Esophagus muscularis mucosa (tissue), 4 donors: Measurements from ENCODE around the gene TAF3. TPM values are rescaled to one million over a fixed set of nuclear protein-coding genes. Genes with fewer than 3 reads are reported as not detected.
A peak's percentile ranks its signal among the peaks of the same experiment; 100 is the strongest.

Experiments
- DNase-seq: peaks from one replicate; pipeline ENCODE4 v3.0.0-alpha.2; 2017; ENCODE audit errors: extremely low spot score
- H3K27ac ChIP-seq, 4 donors: fragments of 200-600 bp; sonication (generic); replicated peaks in 1 of 4; 1 replicate in 3 of 4; 2 replicates in 1 of 4; pipeline ENCODE4 v1.5.1; 2016 to 2019; ENCODE audit warnings: mild to moderate bottlenecking in 1 of 4
- H3K27me3 ChIP-seq, 4 donors: fragments of 200-600 bp; sonication (generic); one replicate each; pipeline versions ENCODE4 v1.5.1 to v1.6.0; 2016 to 2019
- H3K36me3 ChIP-seq, 4 donors: fragments of 200-600 bp; sonication (generic); one replicate each; pipeline ENCODE4 v1.5.1; 2016 to 2019
- H3K4me1 ChIP-seq, 4 donors: fragments of 200-600 bp; sonication (generic); one replicate each; pipeline ENCODE4 v1.5.1; 2016 to 2019
- H3K4me3 ChIP-seq, 4 donors: fragments of 200-600 bp; sonication (generic); 1 replicate in 2 of 4; 2 replicates in 2 of 4; pipeline ENCODE4 v1.5.1; 2016 to 2019; ENCODE audit warnings: mild to moderate bottlenecking in 4 of 4, moderate library complexity in 1 of 4
- H3K9me3 ChIP-seq, 4 donors: fragments of 200-600 bp; sonication (generic); 1 replicate in 3 of 4; 2 replicates in 1 of 4; pipeline ENCODE4 v1.5.1; 2016 to 2019
- CTCF ChIP-seq, 3 experiments: fragments of 200-600 bp in 2 of 3; fragments of 450-650 bp in 1 of 3; sonication (generic) in 2 of 3; IDR thresholded peaks; one replicate each; pipeline ENCODE4 v1.5.1; 2017 to 2019; ENCODE audit warnings: antibody characterized with exemption in 3 of 3, mild to moderate bottlenecking in 2 of 3, moderate library complexity in 1 of 3
- EP300 ChIP-seq: sonication (generic); formaldehyde crosslinking; IDR thresholded peaks from one replicate; pipeline ENCODE4 v1.6.1; 2017; ENCODE audit warnings: antibody characterized with exemption
- POLR2A ChIP-seq: fragments of 450-650 bp; IDR thresholded peaks from one replicate; pipeline ENCODE4 v1.6.1; 2017; ENCODE audit warnings: antibody characterized with exemption, moderate library complexity, mild to moderate bottlenecking, low read depth
- POLR2AphosphoS5 ChIP-seq, 2 donors: sonication (generic); formaldehyde crosslinking; IDR thresholded peaks; one replicate each; pipeline ENCODE4 v1.6.1; 2017; ENCODE audit warnings: antibody characterized with exemption in 2 of 2
- WGBS: methylation state at CpG from one replicate; pipeline ENCODE4 v1.1.5; 2018; 5-methylcytosine and 5-hydroxymethylcytosine counted together
- intact Hi-C: fragments of 100-400 bp; cut with DNase I; formaldehyde crosslinking; loops from one replicate; pipeline ENCODE4 v1.15.1; 2023
- total RNA-seq, 4 donors: library from RNA; depleted of rRNA; stranded (reverse); fragments of >200 nt; gene quantifications; one replicate each; pipeline versions ENCODE4 v1.1.0 to v1.2.1, GENCODE V29; 2016

Gene TAF3
- total RNA-seq, 4 donors from 2014 or later, result 8.8 to 11.2 (median 10.7) TPM

GRCh38 chr10:7787150-7787856 is 31.0 kb upstream of the TAF3 start:
- intact Hi-C loops, result no loop called here
- H3K9me3 ChIP-seq, result no peaks in the 10 kb centered on the region
- H3K27me3 ChIP-seq, result no peaks in the 10 kb centered on the region
- peak overlapping the region; percentile 78 to 90 (median 88) for H3K27ac ChIP-seq
- peak overlapping the region; percentile 85 to 97 (median 94) for H3K4me3 ChIP-seq
- peaks cover 43 to 69% (median 64%) of the 10 kb centered on the region in 4 donors for H3K4me1 ChIP-seq
- 6% methylated on average over 7 of the region's 26 CpGs for WGBS
- H3K36me3 ChIP-seq, result peaks cover 0 to 6% (median 2%) of the 10 kb centered on the region in 4 donors
- TF ChIP-seq CTCF (IDR thresholded peaks at IDR 0.05), result no peak
- TF ChIP-seq POLR2A, result no peak
- TF ChIP-seq POLR2AphosphoS5 (IDR thresholded peaks at IDR 0.05), result no peak
- TF ChIP-seq EP300, result no peak
- no peak for DNase-seq

GRCh38 chr10:7787857-7788638 is 30.3 kb upstream of the TAF3 start, which contains the start of the genes ATP5F1C and KIN:
ATP5F1C (plus strand) TSS chr10:7788177; CDS start chr10:7788208, 31 bp downstream.
KIN (minus strand) TSS chr10:7787993; CDS start chr10:7787933, 60 bp downstream.
- 0% methylated on average over 17 of the region's 59 CpGs for whole genome bisulfite sequencing
- Histone ChIP-seq H3K4me3 (peak within 1 kb of the TSS; percentile 85 to 97 (median 94)), H3K9me3 (no peaks in the 10 kb centered on the region), H3K27me3 (no peaks in the 10 kb centered on the region), H3K4me1 (peaks cover 50 to 76% (median 72%) of the 10 kb centered on the region in 4 donors), H3K27ac (peak within 1 kb of the TSS; percentile 87 to 90 (median 88)), H3K36me3 (peaks cover 0 to 7% (median 2%) of the 10 kb centered on the region in 4 donors)
- TF ChIP-seq CTCF (IDR thresholded peaks at IDR 0.05) (no peak), POLR2A (peak; percentile 70), EP300 (no peak), POLR2AphosphoS5 (IDR thresholded peaks at IDR 0.05) (peak; percentile 93 to 95)
- intact Hi-C loops, result loop anchor here (2.0 kb wide), 1 partner anchor 31 kb away; the partner anchor contains the start of gene TAF3
- peak; percentile 98 for DNase-seq

- no peak for TF ChIP-seq POLR2A
- TF ChIP-seq EP300, result no peak
- TF ChIP-seq POLR2AphosphoS5 (IDR thresholded peaks at IDR 0.05), result no peak
- no peak for TF ChIP-seq CTCF (IDR thresholded peaks at IDR 0.05)
- Histone ChIP-seq H3K36me3 (peaks cover 0 to 8% (median 2%) of the 10 kb centered on the region in 4 donors), H3K27me3 (no peaks in the 10 kb centered on the region), H3K27ac (peak overlapping the region; percentile 87 to 90 (median 88)), H3K4me3 (peak overlapping the region; percentile 85 to 97 (median 94)), H3K9me3 (no peaks in the 10 kb centered on the region), H3K4me1 (peaks cover 54 to 83% (median 77%) of the 10 kb centered on the region in 4 donors)
- intact Hi-C loops, result loop anchor here (2.0 kb wide), 1 partner anchor 30 kb away; the partner anchor contains the start of gene TAF3
- 4% methylated on average over 14 of the region's 25 CpGs for WGBS
- no peak for DNase-seq
These were observed 29.5 kb upstream of the TAF3 start for GRCh38 chr10:7788639-7789286.

- peak overlapping the region; percentile 85 to 97 (median 94) for H3K4me3 ChIP-seq
- DNase-seq, result no peak
- peaks cover 54 to 90% (median 81%) of the 10 kb centered on the region in 4 donors for H3K4me1 ChIP-seq
- no peaks in the 10 kb centered on the region for H3K9me3 ChIP-seq
- peaks cover 0 to 8% (median under 1%) of the 10 kb centered on the region in 4 donors for H3K36me3 ChIP-seq
- H3K27me3 ChIP-seq, result no peaks in the 10 kb centered on the region
- TF ChIP-seq EP300 (no peak), CTCF (IDR thresholded peaks at IDR 0.05) (no peak), POLR2A (no peak), POLR2AphosphoS5 (IDR thresholded peaks at IDR 0.05) (no peak)
- WGBS, result 32% methylated on average over 3 of the region's 3 CpGs
- H3K27ac ChIP-seq, result peak overlapping the region in 3 of 4 donors; percentile 87 to 90 (median 88)
- intact Hi-C loops, result loop anchor here (2.0 kb wide), 1 partner anchor 29 kb away; the partner anchor contains the start of gene TAF3
These were observed 28.9 kb upstream of the TAF3 start for GRCh38 chr10:7789390-7789789.
